WTC11 (cell line): Measurements from ENCODE around the gene UBL5.

ENCODE experiments used
- CTCF ChIP-seq: fragments of 200-600 bp; IDR thresholded peaks from 2 replicates; pipeline ENCODE4 v1.8.0; 2022; ENCODE audit warnings: antibody characterized with exemption
- IRF1 ChIP-seq: sonication (generic); formaldehyde crosslinking; IDR thresholded peaks from 2 replicates; pipeline ENCODE4 v1.8.0; 2023; ENCODE audit warnings: missing genetic modification reagents
- RELA ChIP-seq: sonication (generic); formaldehyde crosslinking; IDR thresholded peaks from 2 replicates; pipeline ENCODE4 v1.8.1; 2022; ENCODE audit warnings: missing genetic modification reagents, mild to moderate bottlenecking, borderline replicate concordance

- TF ChIP-seq RELA (CRISPR knock-in tag), result 0 out of 2 replicates have a peak, but pooled peaks have one; percentile 10
- no peak for TF ChIP-seq CTCF
- no peak for TF ChIP-seq IRF1 (CRISPR knock-in tag)
Observed at GRCh38 chr19:9793071-9793591, 34.6 kb upstream of the UBL5 start.
